NCI-H526 treated with DMSO at 0.1 percent for 48 hours (cell line): ENCODE data around the gene MAGI2.

Experiments
- DNase-seq: peaks from one replicate; lab custom pipeline; 2025; lab: John Stamatoyannopoulos, UW

Gene MAGI2

GRCh38 chr7:78487464-78487863, 966.0 kb downstream of the MAGI2 start:
- no peak for DNase-seq

DNA sequence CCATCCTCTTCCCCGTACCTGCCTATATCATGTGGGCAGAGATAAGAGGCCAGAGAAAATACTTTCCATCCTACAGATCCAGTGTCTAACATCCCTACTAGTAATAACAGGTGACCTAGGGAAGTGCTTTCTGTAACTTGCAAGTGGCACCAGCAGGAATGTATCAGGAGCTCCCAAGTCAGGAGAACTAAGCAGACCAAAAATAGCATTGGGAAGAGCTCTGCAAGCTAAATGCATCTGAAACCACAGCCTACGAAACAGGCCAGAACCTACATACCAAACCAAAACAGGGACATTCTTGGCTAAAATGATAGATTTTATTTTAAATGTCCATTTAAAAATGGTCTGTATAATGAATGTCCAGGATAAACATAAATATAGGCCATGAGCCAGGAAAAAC, 974.1 kb downstream of the MAGI2 start:
- DNase-seq = no peak

DNA sequence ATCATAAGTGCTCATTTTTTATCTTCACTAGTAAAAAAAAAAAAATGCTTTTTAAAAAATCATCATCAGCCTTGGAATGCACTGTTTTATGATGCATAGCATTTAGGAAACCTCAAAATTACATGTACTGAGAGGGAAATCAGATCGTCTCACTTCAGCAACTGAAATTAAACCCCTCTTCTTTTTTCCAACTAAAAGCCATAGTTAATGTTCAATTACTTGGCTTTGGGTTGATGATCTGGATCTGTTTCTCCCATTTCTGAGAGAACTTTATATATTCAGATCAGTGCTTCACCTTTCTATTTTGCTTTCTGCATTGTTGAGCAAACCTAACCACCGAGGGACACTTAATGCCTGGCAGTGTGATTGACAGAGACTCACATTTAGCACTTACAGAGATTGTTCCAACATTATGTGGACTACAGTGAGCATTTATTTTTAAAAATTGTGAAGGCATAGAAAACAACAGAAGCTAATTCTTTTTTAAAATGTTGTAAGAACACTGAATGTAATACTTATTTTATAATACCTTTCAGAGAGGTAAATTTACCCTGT, 976.5 kb downstream of the MAGI2 start:
- DNase-seq = no peak

DNA sequence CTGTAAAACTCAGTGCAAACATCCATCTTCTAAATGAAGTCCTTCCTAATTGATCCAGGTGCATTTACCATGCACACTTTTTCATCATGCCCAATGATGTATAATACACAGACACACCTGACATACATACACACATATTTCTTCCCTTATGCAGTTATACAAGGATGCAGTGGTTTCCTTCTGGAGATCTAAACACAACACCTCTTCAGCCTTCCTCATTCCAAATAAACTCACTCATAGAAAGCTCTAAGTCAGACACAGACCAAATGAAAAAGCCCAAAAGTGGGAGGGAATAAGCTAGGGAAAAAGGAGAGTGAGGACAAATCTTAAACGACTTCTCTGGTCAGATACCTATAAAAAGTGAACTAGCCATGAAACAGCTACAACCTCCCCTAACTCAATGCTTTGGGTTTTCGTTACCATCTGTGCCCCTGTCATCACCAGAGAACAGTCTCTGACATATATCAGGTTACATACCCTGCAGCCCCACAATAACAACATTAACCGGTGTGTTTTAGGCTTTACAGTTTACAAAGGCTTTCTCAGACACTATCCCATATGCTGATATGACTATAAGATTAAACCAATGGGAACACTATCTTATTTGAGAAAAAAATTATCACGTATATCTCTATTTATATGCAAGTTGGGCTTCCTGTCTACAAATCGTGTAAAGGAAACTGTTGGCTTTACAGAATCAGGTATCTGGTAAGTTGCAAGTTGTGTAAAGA, 979.7 kb downstream of the MAGI2 start:
- no peak for DNase-seq

GRCh38 chr7:78473021-78473420, 980.4 kb downstream of the MAGI2 start:
- DNase-seq = no peak

GRCh38 chr7:78472519-78472918, 980.9 kb downstream of the MAGI2 start:
- DNase-seq = no peak

DNA sequence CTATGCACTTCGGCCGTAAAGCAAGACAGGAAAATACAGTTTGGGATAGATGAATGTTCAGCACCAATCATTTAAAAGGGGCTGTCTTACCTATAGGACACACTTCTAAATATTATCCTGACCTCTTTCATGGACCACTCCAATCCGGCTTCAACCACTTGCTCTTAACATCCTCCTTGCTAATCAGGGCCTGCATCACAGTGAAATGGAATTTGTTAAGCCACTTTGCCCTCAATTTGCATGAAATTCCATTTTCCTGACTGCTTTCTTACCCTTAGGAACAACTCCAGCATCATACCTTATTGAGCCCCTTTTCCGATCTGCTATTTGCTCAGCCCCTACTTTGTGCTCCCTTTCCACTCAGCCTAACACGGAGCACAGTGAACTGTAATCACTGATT, 987.6 kb downstream of the MAGI2 start:
- no peak for DNase-seq

- no peak for DNase-seq
Observed at GRCh38 chr7:78463039-78463438, 990.4 kb downstream of the MAGI2 start.

GRCh38 chr7:78450706-78451105, 1002.8 kb downstream of the MAGI2 start:
- DNase-seq = no peak

GRCh38 chr7:78448911-78449310, 1004.6 kb downstream of the MAGI2 start:
- no peak for DNase-seq

DNA sequence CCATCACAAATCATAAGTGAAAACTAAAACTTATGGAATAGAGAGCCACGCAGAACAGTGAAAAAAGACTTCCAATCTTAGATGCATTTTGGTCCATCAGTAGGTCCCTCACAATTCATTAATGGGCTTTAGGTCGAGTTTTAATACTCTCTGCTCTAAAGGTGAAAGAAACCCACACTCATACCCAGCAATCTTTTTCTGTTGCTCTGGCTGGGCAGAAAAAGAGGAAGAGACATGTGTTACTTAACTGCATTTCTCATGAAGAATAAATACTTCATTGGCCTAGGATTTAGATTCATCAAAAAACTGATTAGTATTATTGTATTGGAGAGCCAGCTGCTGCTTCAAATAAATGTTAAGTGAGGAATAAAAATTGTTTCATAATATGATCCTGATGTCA, 1009.2 kb downstream of the MAGI2 start:
- DNase-seq = no peak

DNA sequence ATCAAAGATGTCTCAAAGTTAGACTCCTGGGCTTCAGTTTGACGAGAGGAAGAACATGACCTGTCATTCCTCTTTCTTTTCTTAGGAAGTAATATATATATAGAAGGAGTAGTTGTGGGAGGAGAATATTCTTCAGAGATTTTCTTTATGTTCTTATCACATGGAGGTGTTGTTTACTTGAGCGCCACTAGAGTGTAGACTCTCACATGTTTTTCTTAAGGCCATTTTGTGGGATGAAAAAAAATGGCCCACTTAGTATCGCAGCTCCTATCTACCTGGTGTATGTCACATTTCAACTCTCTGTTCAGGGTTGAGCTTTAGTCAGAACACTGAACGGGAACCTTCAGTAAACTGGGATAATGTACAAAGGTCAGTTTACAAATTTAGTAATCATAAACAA, 1009.7 kb downstream of the MAGI2 start:
- no peak for DNase-seq

DNA sequence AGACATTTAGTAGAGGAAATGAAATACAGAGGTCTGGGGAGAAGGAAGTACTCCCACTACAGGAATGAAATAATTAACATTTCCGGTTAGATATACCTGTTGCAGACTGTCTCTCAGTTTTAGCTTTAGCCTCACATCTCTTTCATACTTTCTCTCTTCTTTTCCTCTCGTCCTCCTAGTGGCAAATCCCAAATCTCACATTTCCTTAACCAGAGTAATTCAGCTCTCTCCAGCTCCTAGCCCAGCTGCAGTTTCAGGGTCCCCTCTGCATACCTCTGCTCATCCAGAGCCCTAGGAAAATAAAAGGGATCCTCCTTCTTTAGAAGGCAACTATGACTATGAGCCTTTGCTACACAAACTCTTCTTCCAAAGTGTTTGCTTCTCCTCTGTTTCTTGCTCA, 1011.7 kb downstream of the MAGI2 start:
- no peak for DNase-seq

GRCh38 chr7:78438433-78438832, 1015.0 kb downstream of the MAGI2 start:
- DNase-seq = peak; percentile 41

DNA sequence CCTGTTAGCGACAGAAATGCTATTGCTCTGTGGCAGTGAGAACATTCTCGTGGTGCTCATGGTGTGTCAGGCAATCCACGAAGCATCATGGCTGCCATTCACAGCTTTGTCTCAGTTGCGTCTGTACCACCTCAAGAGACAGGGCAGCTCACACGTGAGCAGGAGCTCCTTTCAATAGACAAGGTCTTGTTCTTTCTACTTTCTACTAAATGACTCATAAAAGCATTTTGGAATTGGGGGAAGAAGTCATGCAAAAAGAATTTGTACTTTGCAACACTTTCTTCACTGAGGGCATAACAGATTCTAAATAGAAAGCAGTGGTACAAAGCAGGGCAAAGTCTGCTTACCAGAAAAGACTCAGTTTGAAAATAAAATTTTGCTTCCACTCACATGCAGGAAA, 1016.3 kb downstream of the MAGI2 start:
- no peak for DNase-seq

DNA sequence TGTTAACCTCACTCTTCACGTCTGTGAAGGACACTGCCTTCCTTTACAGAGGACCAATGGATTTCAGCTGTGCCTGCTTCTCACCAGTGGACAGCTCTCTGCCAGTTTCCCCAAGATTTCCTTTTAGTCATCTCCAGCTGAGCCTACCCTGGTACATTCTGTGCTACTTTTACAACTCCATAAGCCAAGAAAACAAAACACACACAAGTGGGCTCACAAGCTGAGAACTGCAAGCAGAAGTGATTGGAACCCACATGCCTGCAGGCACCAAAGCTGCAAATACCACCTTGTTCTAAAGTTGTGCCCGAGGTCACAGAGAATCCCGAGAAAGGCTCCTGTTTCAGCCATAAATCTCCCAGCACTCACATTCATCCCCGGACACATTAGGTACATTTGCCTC, 1018.1 kb downstream of the MAGI2 start:
- DNase-seq = no peak

DNA sequence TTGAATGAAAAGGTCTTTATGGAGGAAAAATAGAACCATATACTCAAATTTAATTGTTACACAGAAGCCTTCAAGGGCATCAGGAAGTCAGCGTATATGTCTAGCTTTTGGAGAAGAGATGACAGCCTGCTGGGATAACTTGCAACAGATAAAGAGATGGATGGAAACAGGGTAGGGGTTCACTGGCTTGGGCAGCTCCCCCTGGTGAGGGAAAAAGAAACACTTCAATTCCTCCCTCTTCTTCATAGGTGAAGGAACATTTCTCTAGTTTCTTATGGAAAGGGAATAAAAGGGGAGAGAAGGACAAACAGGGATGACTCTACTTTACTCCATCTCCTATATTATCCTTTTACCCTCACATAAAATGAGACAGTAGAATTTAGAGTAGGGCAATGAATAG, 1019.2 kb downstream of the MAGI2 start:
- no peak for DNase-seq

- no peak for DNase-seq
Observed at GRCh38 chr7:78433421-78433820, 1020.0 kb downstream of the MAGI2 start.

DNA sequence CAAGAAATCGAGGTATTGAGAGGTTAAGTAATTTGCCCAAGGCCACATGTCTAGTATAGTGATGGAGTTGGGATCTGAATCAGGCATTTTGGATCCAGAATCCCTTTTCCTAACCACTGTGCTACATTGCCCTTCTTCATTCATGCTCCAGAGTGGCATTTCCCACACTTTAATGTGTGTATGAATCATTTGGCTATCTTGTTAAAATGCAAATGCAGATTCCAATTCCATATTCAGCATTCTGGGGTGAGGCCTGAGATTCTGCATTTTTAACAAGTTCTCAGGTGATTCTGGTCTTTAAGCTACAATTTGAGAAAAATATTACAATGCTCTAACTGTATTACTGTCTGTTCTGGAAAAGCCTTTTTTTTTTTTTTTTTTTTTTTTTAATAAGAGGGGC, 1023.6 kb downstream of the MAGI2 start:
- DNase-seq = no peak

DNA sequence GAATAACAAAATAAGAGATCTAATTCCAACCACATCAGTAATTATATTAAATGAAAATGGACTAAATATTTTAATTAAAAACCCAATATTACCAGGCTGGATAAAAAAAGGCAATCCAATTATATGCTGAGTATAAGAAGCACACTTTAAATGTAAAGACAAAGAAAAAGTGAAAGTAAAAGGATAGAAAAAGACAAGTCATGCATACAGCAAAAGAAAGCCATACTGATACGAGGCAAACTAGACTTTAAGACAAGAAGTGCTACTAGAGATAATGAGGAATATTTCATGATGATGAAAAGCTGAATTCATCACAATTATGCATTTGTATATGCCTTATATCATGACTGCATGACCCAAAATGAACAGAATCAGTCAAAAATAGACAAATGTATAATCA, 1026.3 kb downstream of the MAGI2 start:
- DNase-seq = no peak

DNA sequence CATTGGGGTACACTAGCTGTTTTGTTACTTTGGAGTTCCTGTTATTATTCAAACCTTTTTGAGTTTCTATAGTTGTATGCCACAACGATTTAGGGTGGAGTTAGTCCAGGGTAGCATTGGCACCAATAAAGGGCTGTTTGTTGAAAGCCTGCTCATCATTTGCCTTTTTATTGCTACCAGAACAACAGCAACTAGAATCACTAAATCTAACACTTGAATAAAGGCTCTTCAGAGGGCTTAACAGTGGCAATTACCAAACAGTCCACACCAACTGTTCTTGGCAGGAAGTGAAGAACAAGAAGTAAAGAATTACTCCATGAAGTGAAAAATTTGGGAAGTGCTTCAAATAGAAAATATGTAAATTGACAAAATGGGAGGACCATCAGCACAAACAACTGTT, 1033.5 kb downstream of the MAGI2 start:
- DNase-seq = no peak

GRCh38 chr7:78417180-78417853, 1036.2 kb downstream of the MAGI2 start:
- no peak for DNase-seq

DNA sequence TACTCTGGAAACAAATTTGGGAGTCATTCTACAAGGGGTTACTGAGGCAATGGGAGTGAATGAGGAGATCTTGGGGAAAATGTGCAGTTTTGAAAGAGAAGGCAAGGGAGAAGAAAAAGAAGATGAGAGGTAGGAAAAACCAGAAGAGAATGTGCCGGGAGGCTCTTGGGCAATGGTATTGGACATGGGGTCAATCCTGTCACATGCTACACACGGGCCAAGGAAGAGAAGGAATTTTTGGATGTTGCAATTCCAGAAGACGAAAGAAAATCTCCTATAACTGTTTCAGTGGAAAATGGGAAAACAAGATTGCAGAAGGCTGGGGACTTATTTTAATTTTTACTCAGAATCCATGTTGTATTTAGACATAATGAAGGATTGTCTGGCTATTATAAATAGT, 1039.9 kb downstream of the MAGI2 start:
- no peak for DNase-seq
